ENCODE measurements around the gene ENPP1.
A peak's percentile ranks its signal among the peaks of the same experiment; 100 is the strongest.

Gene ENPP1

GRCh38 chr6:131918650-131919355 lies 111.0 kb downstream of the ENPP1 start:
- Histone ChIP-seq H3K4me3 (ENCODE audit: low read length) (no peak overlapping the region), H3K9me3 (replicated peaks; ENCODE audit: low read length) (no peaks in the 10 kb centered on the region), H3K9ac (ENCODE audit: low read depth, low read length) (no peak overlapping the region), H3K27me3 (ENCODE audit: control insufficient read depth, insufficient read depth, low read length) (no peaks in the 10 kb centered on the region), H3K4me2 (ENCODE audit: low read length) (no peak overlapping the region), H3K36me3 (ENCODE audit: insufficient read depth, low read length) (no peaks in the 10 kb centered on the region), H3K4me1 (ENCODE audit: control insufficient read depth, insufficient read depth, low read length) (peaks cover 10% of the 10 kb centered on the region)

- no peaks in the 10 kb centered on the region for H3K9me3 ChIP-seq (replicated peaks; ENCODE audit: low read length)
- H3K4me2 ChIP-seq (ENCODE audit: low read length) = no peak overlapping the region
- H3K9ac ChIP-seq (ENCODE audit: low read depth, low read length) = no peak overlapping the region
- no peaks in the 10 kb centered on the region for H3K36me3 ChIP-seq (ENCODE audit: insufficient read depth, low read length)
- no peaks in the 10 kb centered on the region for H3K4me1 ChIP-seq (ENCODE audit: control insufficient read depth, insufficient read depth, low read length)
- H3K27me3 ChIP-seq (ENCODE audit: control insufficient read depth, insufficient read depth, low read length) = no peaks in the 10 kb centered on the region
- H3K4me3 ChIP-seq (ENCODE audit: low read length) = no peak overlapping the region
These were observed 112.8 kb downstream of the ENPP1 start for GRCh38 chr6:131920656-131921055.

- H3K36me3 ChIP-seq (ENCODE audit: insufficient read depth, low read length) = no peaks in the 10 kb centered on the region
- no peak overlapping the region for H3K4me3 ChIP-seq (ENCODE audit: low read length)
- H3K4me1 ChIP-seq (ENCODE audit: control insufficient read depth, insufficient read depth, low read length) = peaks cover 5% of the 10 kb centered on the region
- H3K27me3 ChIP-seq (ENCODE audit: control insufficient read depth, insufficient read depth, low read length) = no peaks in the 10 kb centered on the region
- no peak overlapping the region for H3K9ac ChIP-seq (ENCODE audit: low read depth, low read length)
- H3K9me3 ChIP-seq (replicated peaks; ENCODE audit: low read length) = no peaks in the 10 kb centered on the region
- no peak overlapping the region for H3K4me2 ChIP-seq (ENCODE audit: low read length)
These were observed 115.5 kb downstream of the ENPP1 start for GRCh38 chr6:131923356-131923755.

- Histone ChIP-seq H3K9ac (ENCODE audit: low read depth, low read length) (no peak overlapping the region), H3K4me3 (ENCODE audit: low read length) (no peak overlapping the region), H3K4me2 (ENCODE audit: low read length) (no peak overlapping the region), H3K4me1 (ENCODE audit: control insufficient read depth, insufficient read depth, low read length) (peaks cover 5% of the 10 kb centered on the region), H3K27me3 (ENCODE audit: control insufficient read depth, insufficient read depth, low read length) (no peaks in the 10 kb centered on the region), H3K36me3 (ENCODE audit: insufficient read depth, low read length) (no peaks in the 10 kb centered on the region), H3K9me3 (replicated peaks; ENCODE audit: low read length) (no peaks in the 10 kb centered on the region)
These were observed 117.2 kb downstream of the ENPP1 start for GRCh38 chr6:131924881-131925474.

GRCh38 chr6:131929264-131929663 lies 121.4 kb downstream of the ENPP1 start:
- Histone ChIP-seq H3K4me2 (ENCODE audit: low read length) (no peak overlapping the region), H3K4me3 (ENCODE audit: low read length) (no peak overlapping the region), H3K36me3 (ENCODE audit: insufficient read depth, low read length) (no peaks in the 10 kb centered on the region), H3K4me1 (ENCODE audit: control insufficient read depth, insufficient read depth, low read length) (peaks cover 5% of the 10 kb centered on the region), H3K9ac (ENCODE audit: low read depth, low read length) (no peak overlapping the region), H3K27me3 (ENCODE audit: control insufficient read depth, insufficient read depth, low read length) (no peaks in the 10 kb centered on the region), H3K9me3 (replicated peaks; ENCODE audit: low read length) (no peaks in the 10 kb centered on the region)

- Histone ChIP-seq H3K4me2 (ENCODE audit: low read length) (no peak overlapping the region), H3K4me3 (ENCODE audit: low read length) (no peak overlapping the region), H3K9me3 (replicated peaks; ENCODE audit: low read length) (no peaks in the 10 kb centered on the region), H3K36me3 (ENCODE audit: insufficient read depth, low read length) (no peaks in the 10 kb centered on the region), H3K27me3 (ENCODE audit: control insufficient read depth, insufficient read depth, low read length) (no peaks in the 10 kb centered on the region), H3K9ac (ENCODE audit: low read depth, low read length) (no peak overlapping the region), H3K4me1 (ENCODE audit: control insufficient read depth, insufficient read depth, low read length) (peaks cover 5% of the 10 kb centered on the region)
These were observed 122.2 kb downstream of the ENPP1 start for GRCh38 chr6:131929976-131930375.

GRCh38 chr6:131931063-131931750 lies 123.4 kb downstream of the ENPP1 start:
- Histone ChIP-seq H3K4me3 (ENCODE audit: low read length) (no peak overlapping the region), H3K9ac (ENCODE audit: low read depth, low read length) (no peak overlapping the region), H3K27me3 (ENCODE audit: control insufficient read depth, insufficient read depth, low read length) (no peaks in the 10 kb centered on the region), H3K36me3 (ENCODE audit: insufficient read depth, low read length) (no peaks in the 10 kb centered on the region), H3K4me2 (ENCODE audit: low read length) (no peak overlapping the region), H3K9me3 (replicated peaks; ENCODE audit: low read length) (no peaks in the 10 kb centered on the region), H3K4me1 (ENCODE audit: control insufficient read depth, insufficient read depth, low read length) (peaks cover under 1% of the 10 kb centered on the region)

- Histone ChIP-seq H3K27me3 (ENCODE audit: control insufficient read depth, insufficient read depth, low read length) (no peaks in the 10 kb centered on the region), H3K36me3 (ENCODE audit: insufficient read depth, low read length) (no peaks in the 10 kb centered on the region), H3K9me3 (replicated peaks; ENCODE audit: low read length) (no peaks in the 10 kb centered on the region), H3K4me1 (ENCODE audit: control insufficient read depth, insufficient read depth, low read length) (peaks cover 21% of the 10 kb centered on the region), H3K4me3 (ENCODE audit: low read length) (no peak overlapping the region), H3K4me2 (ENCODE audit: low read length) (no peak overlapping the region), H3K9ac (ENCODE audit: low read depth, low read length) (no peak overlapping the region)
These were observed 128.3 kb downstream of the ENPP1 start for GRCh38 chr6:131936156-131936555.

GRCh38 chr6:131937226-131937625 lies 129.4 kb downstream of the ENPP1 start:
- no peak overlapping the region for H3K9ac ChIP-seq (ENCODE audit: low read depth, low read length)
- H3K4me3 ChIP-seq (ENCODE audit: low read length) = no peak overlapping the region
- H3K4me2 ChIP-seq (ENCODE audit: low read length) = no peak overlapping the region
- no peaks in the 10 kb centered on the region for H3K9me3 ChIP-seq (replicated peaks; ENCODE audit: low read length)
- H3K4me1 ChIP-seq (ENCODE audit: control insufficient read depth, insufficient read depth, low read length) = peaks cover 21% of the 10 kb centered on the region
- no peaks in the 10 kb centered on the region for H3K36me3 ChIP-seq (ENCODE audit: insufficient read depth, low read length)
- no peaks in the 10 kb centered on the region for H3K27me3 ChIP-seq (ENCODE audit: control insufficient read depth, insufficient read depth, low read length)

- H3K9me3 ChIP-seq (replicated peaks; ENCODE audit: low read length) = no peaks in the 10 kb centered on the region
- H3K36me3 ChIP-seq (ENCODE audit: insufficient read depth, low read length) = no peaks in the 10 kb centered on the region
- H3K4me3 ChIP-seq (ENCODE audit: low read length) = no peak overlapping the region
- peaks cover 21% of the 10 kb centered on the region for H3K4me1 ChIP-seq (ENCODE audit: control insufficient read depth, insufficient read depth, low read length)
- peak overlapping the region; percentile 25 for H3K9ac ChIP-seq (ENCODE audit: low read depth, low read length)
- no peaks in the 10 kb centered on the region for H3K27me3 ChIP-seq (ENCODE audit: control insufficient read depth, insufficient read depth, low read length)
- H3K4me2 ChIP-seq (ENCODE audit: low read length) = peak overlapping the region; percentile 13
These were observed 130.1 kb downstream of the ENPP1 start for GRCh38 chr6:131937703-131938631.

All from skeletal muscle satellite cell (primary cell).